ENCODE measurements around the gene PIP4K2C. TPM values are rescaled to one million over a fixed set of nuclear protein-coding genes. Genes with fewer than 3 reads are reported as not detected.
A peak's percentile ranks its signal among the peaks of the same experiment; 100 is the strongest.

Gene PIP4K2C
- total and polyA plus RNA-seq, 4 donors: 13.7 to 42.2 (median 20.8) TPM

- H3K36me3 ChIP-seq (ENCODE audit: control insufficient read depth in 4 of 4, insufficient read depth in 4 of 4, low read length in 4 of 4): peaks cover 0 to 12% (median 0%) of the 10 kb centered on the region in 4 donors
- DNase-seq: peak in 1 of 3 donors; percentile 9
- no peak overlapping the region for H3K27ac ChIP-seq (ENCODE audit: low read depth in 1 of 2, low read length in 1 of 2)
- H3K4me1 ChIP-seq (ENCODE audit: control insufficient read depth in 5 of 5, insufficient read depth in 5 of 5, low read length in 5 of 5): peaks cover 0 to 13% (median 0%) of the 10 kb centered on the region in 5 donors
- H3K27me3 ChIP-seq (ENCODE audit: control insufficient read depth in 3 of 3, insufficient read depth in 3 of 3, low read length in 2 of 3): peaks cover 2 to 67% (median 39%) of the 10 kb centered on the region in 3 donors
- no peak for ATAC-seq (ENCODE audit: insufficient read depth, low FRiP score)
- H3K4me3 ChIP-seq: no peak overlapping the region
- no peak overlapping the region for H3K9ac ChIP-seq (ENCODE audit: insufficient read depth in 1 of 2, low read length in 2 of 2)
- H3K9me3 ChIP-seq (ENCODE audit: control insufficient read depth in 4 of 4, insufficient read depth in 3 of 4, low read length in 3 of 4): no peaks in the 10 kb centered on the region
- WGBS, 2 donors: 28 to 36% methylated on average over 13 of the region's 13 CpGs
- TF ChIP-seq CTCF (IDR thresholded peaks at IDR 0.05; ENCODE audit: control extremely low read depth, extremely low read depth): no peak
These were observed 29.4 kb downstream of the PIP4K2C start for GRCh38 chr12:57620245-57620935.

GRCh38 chr12:57620936-57621496 is 30.0 kb downstream of the PIP4K2C start:
- Histone ChIP-seq H3K4me1 (ENCODE audit: control insufficient read depth in 5 of 5, insufficient read depth in 5 of 5, low read length in 5 of 5) (peaks cover 0 to 13% (median 0%) of the 10 kb centered on the region in 5 donors), H3K4me3 (no peak overlapping the region), H3K27me3 (ENCODE audit: control insufficient read depth in 3 of 3, insufficient read depth in 3 of 3, low read length in 2 of 3) (peaks cover 2 to 72% (median 42%) of the 10 kb centered on the region in 3 donors), H3K36me3 (ENCODE audit: control insufficient read depth in 4 of 4, insufficient read depth in 4 of 4, low read length in 4 of 4) (peaks cover 0 to 12% (median 0%) of the 10 kb centered on the region in 4 donors), H3K9ac (ENCODE audit: insufficient read depth in 1 of 2, low read length in 2 of 2) (no peak overlapping the region), H3K9me3 (ENCODE audit: control insufficient read depth in 4 of 4, insufficient read depth in 3 of 4, low read length in 3 of 4) (no peaks in the 10 kb centered on the region), H3K27ac (ENCODE audit: low read depth in 1 of 2, low read length in 1 of 2) (no peak overlapping the region)
- ATAC-seq (ENCODE audit: insufficient read depth, low FRiP score): no peak
- 3 to 6% methylated on average over 41 to 42 of the region's 42 CpGs for WGBS, 2 donors
- DNase-seq: peak in 1 of 3 donors; percentile 33
- no peak for TF ChIP-seq CTCF (IDR thresholded peaks at IDR 0.05; ENCODE audit: control extremely low read depth, extremely low read depth)

GRCh38 chr12:57621497-57622292 is 30.7 kb downstream of the PIP4K2C start:
- no peak overlapping the region for H3K9ac ChIP-seq (ENCODE audit: insufficient read depth in 1 of 2, low read length in 2 of 2)
- peak; percentile 78 for ATAC-seq (ENCODE audit: insufficient read depth, low FRiP score)
- peak; percentile 58 for TF ChIP-seq CTCF (IDR thresholded peaks at IDR 0.05; ENCODE audit: control extremely low read depth, extremely low read depth)

More at GRCh38 chr12:57621497-57622292, 30.7 kb downstream of the PIP4K2C start:
- DNase-seq: peak; percentile 61 to 70 (median 70)
- no peak overlapping the region for H3K27ac ChIP-seq (ENCODE audit: low read depth in 1 of 2, low read length in 1 of 2)
- peaks cover 0 to 18% (median 1%) of the 10 kb centered on the region in 5 donors for H3K4me1 ChIP-seq (ENCODE audit: control insufficient read depth in 5 of 5, insufficient read depth in 5 of 5, low read length in 5 of 5)
- H3K27me3 ChIP-seq (ENCODE audit: control insufficient read depth in 3 of 3, insufficient read depth in 3 of 3, low read length in 2 of 3): peaks cover 2 to 79% (median 48%) of the 10 kb centered on the region in 3 donors
- H3K9me3 ChIP-seq (ENCODE audit: control insufficient read depth in 4 of 4, insufficient read depth in 3 of 4, low read length in 3 of 4): no peaks in the 10 kb centered on the region
- 1 to 2% methylated on average over 41 to 49 of the region's 49 CpGs for WGBS, 2 donors
- H3K36me3 ChIP-seq (ENCODE audit: control insufficient read depth in 4 of 4, insufficient read depth in 4 of 4, low read length in 4 of 4): peaks cover 0 to 7% (median 0%) of the 10 kb centered on the region in 4 donors
- no peak overlapping the region for H3K4me3 ChIP-seq

Measured in lung (tissue), 12 donors.